Kidney capillary endothelial cell (primary cell): ENCODE data around the gene RAI14.
"Not testable (repeated sequence)": the region's sequence is repeated elsewhere in the genome, so short reads cannot be mapped to it uniquely, and the experiment has no call there.

ENCODE experiments used
- DNase-seq: peaks from one replicate; pipeline ENCODE4 v3.0.0-alpha.2; 2018; ENCODE audit warnings: low spot score

The RAI14 gene

GRCh38 chr5:34699155-34700077, 43.3 kb downstream of the RAI14 start:
- no peak for DNase-seq

GRCh38 chr5:34700078-34700452, 43.9 kb downstream of the RAI14 start:
- DNase-seq: no peak

GRCh38 chr5:34701442-34701841, 45.3 kb downstream of the RAI14 start:
- DNase-seq: not testable (repeated sequence)

- no peak for DNase-seq
Observed at GRCh38 chr5:34703767-34704713, 47.9 kb downstream of the RAI14 start.

- no peak for DNase-seq
Observed at GRCh38 chr5:34706084-34706483, 50.0 kb downstream of the RAI14 start.

- DNase-seq: no peak
Observed at GRCh38 chr5:34707451-34708107, 51.5 kb downstream of the RAI14 start.

GRCh38 chr5:34708777-34709176, 52.6 kb downstream of the RAI14 start:
- DNase-seq: no peak

- DNase-seq: peak; percentile 96
Observed at GRCh38 chr5:34709861-34710673, 53.9 kb downstream of the RAI14 start.

- DNase-seq: no peak
Observed at GRCh38 chr5:34712565-34712964, 56.4 kb downstream of the RAI14 start.

- peak; percentile 74 for DNase-seq
Observed at GRCh38 chr5:34715711-34716110, 59.6 kb downstream of the RAI14 start.

- no peak for DNase-seq
Observed at GRCh38 chr5:34716986-34717385, 60.9 kb downstream of the RAI14 start.

- peak; percentile 96 for DNase-seq
Observed at GRCh38 chr5:34717426-34718327, 61.5 kb downstream of the RAI14 start.

GRCh38 chr5:34718516-34718915, 62.4 kb downstream of the RAI14 start:
- DNase-seq: no peak

GRCh38 chr5:34719029-34719428, 62.9 kb downstream of the RAI14 start:
- no peak for DNase-seq

- DNase-seq: no peak
Observed at GRCh38 chr5:34721327-34721726, 65.2 kb downstream of the RAI14 start.

GRCh38 chr5:34722183-34722582, 66.1 kb downstream of the RAI14 start:
- DNase-seq: no peak

GRCh38 chr5:34724741-34725140, 68.6 kb downstream of the RAI14 start:
- DNase-seq: no peak

GRCh38 chr5:34727166-34727749, 71.1 kb downstream of the RAI14 start:
- DNase-seq: not testable (repeated sequence)

- DNase-seq: no peak
Observed at GRCh38 chr5:34728236-34728635, 72.1 kb downstream of the RAI14 start.
